ENCODE measurements around the gene MYO3B.

- TF ChIP-seq EZH2phosphoT487 (IDR thresholded peaks at IDR 0.05; ENCODE audit: insufficient read depth, low read depth) (no peak), EZH2 (IDR thresholded peaks at IDR 0.05; ENCODE audit: insufficient read depth, poor library complexity, severe bottlenecking) (no peak)
These were observed 227.4 kb downstream of the MYO3B start for GRCh38 chr2:170405326-170405725.

Measured in GM23248 (cell line).